Psoas muscle (tissue), 8 donors: ENCODE results near the gene TRIM4. TPM values are rescaled to one million over a fixed set of nuclear protein-coding genes. Genes with fewer than 3 reads are reported as not detected.
"Not testable (repeated sequence)": the region's sequence is repeated elsewhere in the genome, so short reads cannot be mapped to it uniquely, and the experiment has no call there.

Source experiments
- ATAC-seq, 4 donors: fragments of 200-7000 bp; cut with Tn5 transposase; one replicate each; pipeline ENCODE4 v1.9.1; 2020; ENCODE audit warnings: moderate library complexity in 3 of 4, mild to moderate bottlenecking in 2 of 4
- DNase-seq, 2 donors: peaks; one replicate each; pipeline ENCODE4 v3.0.0-alpha.2; 2020
- H3K27ac ChIP-seq: fragments of 200-600 bp; one replicate; pipeline ENCODE4 v1.8.0; 2022
- H3K27me3 ChIP-seq, 3 donors: fragments of 200-600 bp in 1 of 3; one replicate each; pipeline versions ENCODE4 v1.6.1 to v1.8.0; 2013 to 2022; ENCODE audit warnings: low read length in 2 of 3, mild to moderate bottlenecking in 2 of 3, moderate library complexity in 1 of 3; ENCODE audit not compliant: insufficient read depth in 3 of 3
- H3K36me3 ChIP-seq, 2 donors: fragments of 200-600 bp in 1 of 2; one replicate each; pipeline versions ENCODE4 v1.6.1 to v1.8.0; 2013 to 2022; ENCODE audit warnings: low read depth in 1 of 2, mild to moderate bottlenecking in 1 of 2, moderate library complexity in 1 of 2; ENCODE audit not compliant: insufficient read depth in 1 of 2
- H3K4me1 ChIP-seq: fragments of 200-600 bp; one replicate; pipeline ENCODE4 v1.8.0; 2022
- H3K4me3 ChIP-seq: fragments of 200-600 bp; one replicate; pipeline ENCODE4 v1.8.0; 2022; ENCODE audit warnings: mild to moderate bottlenecking
- H3K9me3 ChIP-seq: fragments of 200-600 bp; one replicate; pipeline ENCODE4 v1.8.0; 2022
- WGBS, 3 donors: extraction: QIAGEN DNeasy Blood & Tissue Kit; methylation state at CpG; one replicate each; pipeline versions ENCODE4 v1.1.6 to v1.1.7; 2013; 5-methylcytosine and 5-hydroxymethylcytosine counted together
- intact Hi-C, 2 donors: fragments of 100-400 bp; cut with DNase I; formaldehyde crosslinking; loops; one replicate each; pipeline versions ENCODE4 v1.11.0 to v1.14.2; 2022
- polyA plus RNA-seq, 3 donors: library from polyadenylated mRNA; stranded (reverse); fragments of 200-250 nt; gene quantifications; one replicate each; pipeline ENCODE4 v1.2.3, GENCODE V29; 2013
- total RNA-seq, 4 donors: library from RNA; stranded (reverse); fragmentation: NEBNext Ultra II Directional in 2 of 4; extraction: Animal tissue kit (Norgen Biotek cat#: 25700) in 2 of 4; gene quantifications; one replicate each; pipeline versions ENCODE4 v1.2.1 to v1.2.4, GENCODE V29; 2021 to 2023
- TF ChIP-seq, protein P1 (sequence below): fragments of 200-600 bp; IDR thresholded peaks from one replicate; pipeline ENCODE4 v1.8.0; 2022; ENCODE audit warnings: antibody characterized with exemption
- donor health status: healthy with polysubstance abuse.
- donor health status: DM: no; HTN: no; CAD: no; lungs with moderate emphysema.
- donor health status: Bipolar disorder and iron deficiency.
- donor health status: healthy.
- donor health status: DM: yes; HTN: yes; CAD: no.
- donor health status: DM: no; HTN: no; CAD: no.
- donor health status: DM: no; HTN: no; CAD: no.
- donor health status: DM: yes; HTN: yes; CAD: no.

TRIM4 gene
- total and polyA plus RNA-seq, 7 donors = 2.6 to 8.9 (median 4.5) TPM

DNA sequence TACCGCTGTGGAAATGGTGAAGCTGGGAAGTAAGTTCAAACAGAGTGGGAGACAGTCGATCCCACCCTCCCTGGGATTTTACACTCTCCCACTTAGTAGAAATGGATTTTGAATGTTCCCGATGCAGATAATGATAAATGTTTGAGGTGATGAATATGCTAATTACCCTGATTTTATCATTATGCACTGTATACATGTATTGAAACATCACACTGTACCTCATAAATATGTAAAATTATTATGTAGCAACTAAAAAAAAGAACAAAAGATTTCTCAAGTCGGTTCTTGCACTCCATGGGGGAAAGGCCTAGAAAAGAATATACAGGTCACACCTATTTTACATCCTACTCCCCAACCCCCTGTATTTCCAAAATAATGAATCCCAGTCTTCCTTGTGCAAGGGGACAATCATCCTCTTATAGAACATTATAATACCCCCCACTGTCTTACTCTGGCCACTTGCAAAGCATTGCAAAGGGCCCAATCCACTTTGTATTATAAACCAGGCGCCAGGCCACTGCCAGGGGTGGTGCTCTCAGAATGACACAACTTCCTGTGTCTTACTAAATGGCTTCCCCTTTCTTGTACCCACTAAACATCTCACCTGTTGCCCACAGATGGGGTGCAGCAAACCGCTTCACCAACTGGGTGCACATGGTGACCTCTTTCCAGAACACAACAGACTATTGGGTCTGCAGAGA lies 21.9 kb downstream of the TRIM4 start:
- TF ChIP-seq, protein P1, sequence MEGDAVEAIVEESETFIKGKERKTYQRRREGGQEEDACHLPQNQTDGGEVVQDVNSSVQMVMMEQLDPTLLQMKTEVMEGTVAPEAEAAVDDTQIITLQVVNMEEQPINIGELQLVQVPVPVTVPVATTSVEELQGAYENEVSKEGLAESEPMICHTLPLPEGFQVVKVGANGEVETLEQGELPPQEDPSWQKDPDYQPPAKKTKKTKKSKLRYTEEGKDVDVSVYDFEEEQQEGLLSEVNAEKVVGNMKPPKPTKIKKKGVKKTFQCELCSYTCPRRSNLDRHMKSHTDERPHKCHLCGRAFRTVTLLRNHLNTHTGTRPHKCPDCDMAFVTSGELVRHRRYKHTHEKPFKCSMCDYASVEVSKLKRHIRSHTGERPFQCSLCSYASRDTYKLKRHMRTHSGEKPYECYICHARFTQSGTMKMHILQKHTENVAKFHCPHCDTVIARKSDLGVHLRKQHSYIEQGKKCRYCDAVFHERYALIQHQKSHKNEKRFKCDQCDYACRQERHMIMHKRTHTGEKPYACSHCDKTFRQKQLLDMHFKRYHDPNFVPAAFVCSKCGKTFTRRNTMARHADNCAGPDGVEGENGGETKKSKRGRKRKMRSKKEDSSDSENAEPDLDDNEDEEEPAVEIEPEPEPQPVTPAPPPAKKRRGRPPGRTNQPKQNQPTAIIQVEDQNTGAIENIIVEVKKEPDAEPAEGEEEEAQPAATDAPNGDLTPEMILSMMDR = no peak
- H3K9me3 ChIP-seq = no peaks in the 10 kb centered on the region
- H3K27me3 ChIP-seq = no peaks in the 10 kb centered on the region
- DNase-seq (no peak), ATAC-seq (peak in 1 of 4 donors; percentile 14)
- no peak overlapping the region for H3K4me3 ChIP-seq
- H3K36me3 ChIP-seq = peaks cover 3 to 50% of the 10 kb centered on the region in 2 donors
- no peaks in the 10 kb centered on the region for H3K4me1 ChIP-seq
- 88 to 92% (median 89%) methylated on average over 6 of the region's 6 CpGs for WGBS, 3 donors
- intact Hi-C loops = no loop called here
- H3K27ac ChIP-seq = no peak overlapping the region

DNA sequence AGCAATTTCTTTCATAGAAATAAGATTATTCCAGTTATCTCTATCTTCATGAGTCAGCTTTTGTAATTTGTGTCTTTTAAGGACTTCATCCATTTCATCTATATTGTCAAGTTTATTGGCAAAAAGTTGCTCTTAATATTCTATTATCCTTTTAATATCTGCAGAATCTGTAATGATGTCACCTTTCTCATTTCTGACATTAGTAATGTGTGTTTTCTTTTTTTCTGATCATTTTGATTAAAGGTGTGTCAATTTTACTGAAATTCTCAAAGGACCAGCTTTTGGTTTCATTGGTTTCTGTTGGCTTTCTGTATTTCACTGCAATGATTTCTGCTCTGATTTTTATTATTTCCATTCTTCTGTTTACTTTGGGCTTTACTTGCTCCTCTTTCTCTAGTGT lies 24.6 kb downstream of the TRIM4 start:
- no peak for ATAC-seq
- no peaks in the 10 kb centered on the region for H3K9me3 ChIP-seq
- H3K36me3 ChIP-seq = peaks cover 3 to 47% of the 10 kb centered on the region in 2 donors

DNA sequence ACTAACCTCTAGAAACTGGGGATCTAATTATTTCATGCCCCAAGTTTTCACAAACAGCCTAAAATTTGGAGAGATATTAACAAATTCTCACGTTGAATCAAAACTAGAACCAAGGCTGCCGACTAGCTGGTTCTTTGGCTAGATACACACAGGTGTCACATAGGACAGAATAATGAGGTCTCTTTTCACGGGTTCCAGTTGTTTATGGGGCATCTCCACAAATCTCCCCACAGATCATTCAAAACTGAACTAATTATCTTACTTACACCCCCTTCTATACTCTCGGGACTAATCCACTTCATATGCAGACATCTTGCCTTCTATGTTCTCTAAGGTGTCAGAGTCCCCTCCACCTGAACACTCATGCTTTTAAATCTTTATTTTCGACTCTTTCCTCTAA lies 26.1 kb downstream of the TRIM4 start:
- Histone ChIP-seq H3K36me3 (peaks cover 0 to 32% of the 10 kb centered on the region in 2 donors), H3K27ac (no peak overlapping the region), H3K27me3 (no peaks in the 10 kb centered on the region), H3K9me3 (no peaks in the 10 kb centered on the region), H3K4me3 (no peak overlapping the region), H3K4me1 (no peaks in the 10 kb centered on the region)
- ATAC-seq (no peak), DNase-seq (no peak)
- TF ChIP-seq, protein P1 = no peak
- WGBS, 3 donors = 72 to 79% (median 73%) methylated on average over 5 of the region's 5 CpGs
- intact Hi-C loops = no loop called here

More for the DNA sequence above, 24.6 kb downstream of the TRIM4 start:
- no peak for DNase-seq
- H3K27ac ChIP-seq = no peak overlapping the region
- no peak overlapping the region for H3K4me3 ChIP-seq
- TF ChIP-seq, protein P1 = no peak
- intact Hi-C loops = no loop called here
- no peaks in the 10 kb centered on the region for H3K27me3 ChIP-seq
- no peaks in the 10 kb centered on the region for H3K4me1 ChIP-seq

DNA sequence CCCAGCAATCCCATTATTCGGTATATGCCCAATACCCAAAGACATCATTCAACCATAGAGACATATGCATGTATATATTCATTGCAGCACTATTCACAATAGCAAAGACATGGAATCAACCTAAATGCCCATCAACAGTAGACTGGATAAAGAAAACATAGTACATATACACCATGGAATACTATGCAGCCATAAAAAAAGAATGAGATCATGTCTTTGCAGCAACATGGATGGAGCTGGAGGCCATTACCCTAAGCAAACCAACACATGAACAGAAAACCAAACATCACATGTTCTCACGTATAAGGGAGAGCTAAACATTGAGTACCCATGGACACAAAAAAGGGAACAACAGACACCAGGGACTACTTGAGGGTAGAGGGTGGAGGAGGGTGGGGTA lies 29.0 kb downstream of the TRIM4 start:
- H3K4me1 ChIP-seq, H3K27me3 ChIP-seq, H3K4me3 ChIP-seq, DNase-seq, H3K27ac ChIP-seq, ATAC-seq, intact Hi-C loops, H3K9me3 ChIP-seq: not testable (repeated sequence)
- 96 to 100% (median 100%) methylated on average over 2 of the region's 2 CpGs for WGBS, 3 donors
- peaks cover 0 to 28% of the 10 kb centered on the region in 2 donors for H3K36me3 ChIP-seq

DNA sequence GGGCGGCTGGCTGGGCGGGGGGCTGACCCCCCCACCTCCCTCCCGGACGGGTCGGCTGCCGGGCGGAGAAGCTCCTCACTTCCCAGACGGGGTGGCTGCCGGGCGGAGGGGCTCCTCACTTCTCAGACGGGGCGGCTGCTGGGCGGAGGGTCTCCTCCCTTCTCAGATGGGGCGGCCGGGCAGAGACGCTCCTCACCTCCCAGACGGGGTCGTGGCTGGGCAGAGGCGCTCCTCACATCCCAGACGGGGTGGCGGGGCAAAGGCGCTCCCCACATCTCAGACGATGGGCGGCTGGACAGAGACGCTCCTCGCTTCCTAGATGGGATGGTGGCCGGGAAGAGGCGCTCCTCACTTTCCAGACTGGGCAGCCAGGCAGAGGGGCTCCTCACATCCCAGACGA lies 31.0 kb downstream of the TRIM4 start:
- H3K4me3 ChIP-seq, ATAC-seq, H3K9me3 ChIP-seq, DNase-seq, H3K27me3 ChIP-seq, H3K4me1 ChIP-seq, H3K27ac ChIP-seq, intact Hi-C loops: not testable (repeated sequence)
- H3K36me3 ChIP-seq = peaks cover 0 to 28% of the 10 kb centered on the region in 2 donors
- 81 to 93% (median 87%) methylated on average over 10 to 26 of the region's 29 CpGs for WGBS, 3 donors

DNA sequence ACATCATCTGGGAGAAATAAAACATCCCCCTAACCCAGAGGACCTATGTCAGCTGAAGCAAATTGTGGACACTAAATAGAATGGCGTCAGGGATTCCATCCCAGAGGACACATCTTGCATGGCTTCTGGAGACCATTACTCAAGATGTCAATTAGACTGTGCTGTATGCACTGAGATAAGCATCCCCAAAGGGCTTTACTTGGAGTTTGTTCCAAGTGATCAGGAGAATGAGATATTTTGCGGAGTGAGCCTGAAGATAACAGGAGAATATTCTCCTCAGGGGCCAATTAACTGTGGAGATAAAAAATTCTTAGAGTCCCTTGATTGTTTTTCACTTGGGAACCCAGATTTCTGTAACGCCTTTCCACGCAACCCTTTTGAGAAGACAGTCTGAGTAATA lies 38.0 kb downstream of the TRIM4 start:
- DNase-seq = no peak
- Histone ChIP-seq H3K36me3 (no peaks in the 10 kb centered on the region), H3K4me1 (no peaks in the 10 kb centered on the region), H3K27me3 (no peaks in the 10 kb centered on the region), H3K27ac (no peak overlapping the region), H3K9me3 (no peaks in the 10 kb centered on the region), H3K4me3 (no peak overlapping the region)
- TF ChIP-seq, protein P1 = no peak
- ATAC-seq = no peak
- WGBS, 3 donors = 73 to 84% (median 83%) methylated on average over 4 of the region's 4 CpGs
- intact Hi-C loops = no loop called here
